Hepatocyte (in vitro differentiated cells): ENCODE data around the gene ERMARD.

ENCODE experiments used
- CTCF ChIP-seq: fragments of 200-600 bp; sonication (generic); IDR thresholded peaks from 2 replicates; pipeline ENCODE4 v1.5.1; 2016; ENCODE audit warnings: antibody characterized with exemption, mild to moderate bottlenecking; ENCODE audit not compliant: poor library complexity
- EZH2 ChIP-seq: fragments of 200-600 bp; sonication (generic); IDR thresholded peaks from 2 replicates; pipeline ENCODE4 v1.6.1; 2016; ENCODE audit warnings: antibody characterized with exemption, mild to moderate bottlenecking, borderline replicate concordance
- EZH2phosphoT487 ChIP-seq: fragments of 200-600 bp; sonication (generic); IDR thresholded peaks from one replicate; pipeline ENCODE4 v1.6.1; 2018; ENCODE audit warnings: antibody characterized with exemption, mild to moderate bottlenecking, low read depth, moderate library complexity; ENCODE audit not compliant: unreplicated experiment, severe bottlenecking

- TF ChIP-seq EZH2 = no peak
- TF ChIP-seq CTCF = no peak
- no peak for TF ChIP-seq EZH2phosphoT487
Observed at GRCh38 chr6:169779092-169779815, 27.8 kb downstream of the ERMARD start.
